Osteocyte (in vitro differentiated cells): ENCODE results near the gene MYH7. TPM values are rescaled to one million over a fixed set of nuclear protein-coding genes. Genes with fewer than 3 reads are reported as not detected.

Experiments
- DNase-seq: peaks from one replicate; pipeline ENCODE4 v3.0.0; 2021; ENCODE audit warnings: mixed read lengths; ENCODE audit not compliant: unreplicated experiment; ENCODE audit errors: extremely low spot score
- H3K27ac Mint-ChIP-seq: one replicate; pipeline ENCODE4 v1.8.0; 2021; ENCODE audit warnings: mild to moderate bottlenecking, mixed read lengths; ENCODE audit not compliant: unreplicated experiment
- H3K27me3 Mint-ChIP-seq: one replicate; pipeline ENCODE4 v1.8.0; 2021; ENCODE audit warnings: mixed read lengths; ENCODE audit not compliant: unreplicated experiment
- H3K36me3 Mint-ChIP-seq: one replicate; pipeline ENCODE4 v1.8.0; 2021; ENCODE audit warnings: mixed read lengths; ENCODE audit not compliant: unreplicated experiment
- H3K4me1 Mint-ChIP-seq: one replicate; pipeline ENCODE4 v1.8.0; 2021; ENCODE audit warnings: mixed read lengths; ENCODE audit not compliant: unreplicated experiment
- H3K4me3 Mint-ChIP-seq: one replicate; pipeline ENCODE4 v1.8.0; 2021; ENCODE audit warnings: mild to moderate bottlenecking, moderate library complexity, mixed read lengths; ENCODE audit not compliant: unreplicated experiment
- H3K9me3 Mint-ChIP-seq: one replicate; pipeline ENCODE4 v1.8.0; 2021; ENCODE audit warnings: mixed read lengths; ENCODE audit not compliant: unreplicated experiment
- total RNA-seq: library from RNA; stranded (reverse); gene quantifications from 2 replicates; pipeline ENCODE4 v1.2.1, GENCODE V29; 2021
- TF ChIP-seq, protein P1 (sequence below): fragments of 200-600 bp; sonication (generic); IDR thresholded peaks from 2 replicates; pipeline ENCODE4 v1.5.0; 2021; ENCODE audit warnings: antibody characterized with exemption, mild to moderate bottlenecking, moderate library complexity

The MYH7 gene
- total RNA-seq, 1 donor from 2014 or later: not detected

DNA sequence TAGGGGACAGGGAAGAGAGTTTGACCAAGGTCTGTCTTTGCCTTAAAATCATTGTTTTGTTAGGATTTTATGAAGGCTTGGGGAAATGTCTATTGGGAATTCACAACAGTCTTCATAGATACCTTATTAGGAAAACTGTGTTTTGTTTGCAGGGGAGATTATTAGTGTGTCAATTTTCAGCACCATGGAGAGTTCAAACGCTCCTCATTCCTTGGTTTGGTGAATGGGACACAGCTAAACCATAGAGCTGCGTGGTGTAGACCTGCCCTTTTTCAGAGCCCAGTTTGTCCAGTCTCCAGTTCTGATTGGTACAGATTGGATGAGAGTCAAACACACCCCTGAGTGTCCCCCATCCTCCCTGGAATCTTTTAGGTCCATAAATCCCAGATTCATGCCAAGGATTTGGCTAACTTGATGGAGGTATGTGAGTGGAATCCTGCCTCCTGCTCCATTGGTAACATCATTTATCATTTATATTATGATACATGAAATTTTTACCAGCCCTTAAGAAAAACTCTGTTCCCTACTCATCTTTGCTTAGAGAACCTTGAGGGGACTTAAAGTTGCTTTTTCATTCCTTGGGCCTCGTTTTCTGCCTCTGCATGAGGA, 46.0 kb upstream of the MYH7 start:
- TF ChIP-seq, protein P1, sequence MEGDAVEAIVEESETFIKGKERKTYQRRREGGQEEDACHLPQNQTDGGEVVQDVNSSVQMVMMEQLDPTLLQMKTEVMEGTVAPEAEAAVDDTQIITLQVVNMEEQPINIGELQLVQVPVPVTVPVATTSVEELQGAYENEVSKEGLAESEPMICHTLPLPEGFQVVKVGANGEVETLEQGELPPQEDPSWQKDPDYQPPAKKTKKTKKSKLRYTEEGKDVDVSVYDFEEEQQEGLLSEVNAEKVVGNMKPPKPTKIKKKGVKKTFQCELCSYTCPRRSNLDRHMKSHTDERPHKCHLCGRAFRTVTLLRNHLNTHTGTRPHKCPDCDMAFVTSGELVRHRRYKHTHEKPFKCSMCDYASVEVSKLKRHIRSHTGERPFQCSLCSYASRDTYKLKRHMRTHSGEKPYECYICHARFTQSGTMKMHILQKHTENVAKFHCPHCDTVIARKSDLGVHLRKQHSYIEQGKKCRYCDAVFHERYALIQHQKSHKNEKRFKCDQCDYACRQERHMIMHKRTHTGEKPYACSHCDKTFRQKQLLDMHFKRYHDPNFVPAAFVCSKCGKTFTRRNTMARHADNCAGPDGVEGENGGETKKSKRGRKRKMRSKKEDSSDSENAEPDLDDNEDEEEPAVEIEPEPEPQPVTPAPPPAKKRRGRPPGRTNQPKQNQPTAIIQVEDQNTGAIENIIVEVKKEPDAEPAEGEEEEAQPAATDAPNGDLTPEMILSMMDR: no peak
- peaks cover 16% of the 10 kb centered on the region for H3K36me3 Mint-ChIP-seq
- H3K27ac Mint-ChIP-seq: no peak overlapping the region
- no peaks in the 10 kb centered on the region for H3K27me3 Mint-ChIP-seq
- H3K4me3 Mint-ChIP-seq: no peak overlapping the region
- no peaks in the 10 kb centered on the region for H3K9me3 Mint-ChIP-seq
- peaks cover 2% of the 10 kb centered on the region for H3K4me1 Mint-ChIP-seq
- DNase-seq: no peak

DNA sequence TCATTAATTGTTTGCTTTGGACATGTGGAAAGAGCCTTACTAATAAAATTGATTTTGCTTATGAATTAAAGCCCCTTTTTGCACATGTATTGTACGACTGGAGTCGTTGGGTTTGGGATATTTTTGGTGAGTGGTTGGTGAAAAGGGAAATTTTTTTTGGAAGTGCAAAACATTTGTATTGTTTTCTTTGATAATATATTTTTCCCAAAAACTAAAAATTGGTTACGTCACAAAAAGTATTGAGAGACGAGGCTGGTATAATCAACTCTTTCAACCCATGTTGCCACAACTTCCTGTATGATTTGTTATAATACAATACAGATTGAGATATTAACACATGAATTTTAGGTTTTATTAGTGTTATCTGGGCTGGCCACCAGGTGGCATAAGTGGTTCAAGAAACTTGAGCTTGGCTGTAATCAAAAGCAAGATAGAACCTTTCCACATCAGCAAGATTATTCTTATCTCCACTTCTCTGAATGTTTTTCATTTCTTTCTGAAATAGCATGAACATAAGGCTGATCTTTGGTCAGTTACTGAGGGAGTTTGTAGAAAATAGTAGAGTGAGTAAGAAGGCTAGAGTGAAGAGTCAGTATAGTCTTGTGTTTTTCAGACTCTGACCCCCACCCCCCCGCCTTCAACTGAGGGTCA, 42.8 kb upstream of the MYH7 start:
- H3K27me3 Mint-ChIP-seq: no peaks in the 10 kb centered on the region
- no peak for DNase-seq

DNA sequence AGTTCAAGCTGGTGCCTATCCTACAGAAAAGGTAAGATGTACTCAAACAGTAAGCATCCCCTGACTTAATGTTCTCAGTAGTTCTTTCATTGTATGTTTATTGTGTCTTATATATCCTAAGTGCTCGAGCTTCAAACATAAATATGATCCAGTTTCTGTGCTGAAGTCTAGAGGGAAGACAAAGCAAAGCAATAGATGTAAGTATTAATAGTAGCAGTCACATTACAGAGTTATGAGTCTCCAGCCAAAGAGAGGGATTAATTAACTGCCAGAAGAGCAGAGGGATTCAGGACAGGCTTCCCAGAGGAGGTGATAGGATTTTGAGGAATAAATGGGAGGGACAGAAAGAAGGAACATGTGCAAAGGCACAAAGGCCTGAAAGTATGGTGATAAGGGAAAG, 35.5 kb upstream of the MYH7 start:
- no peaks in the 10 kb centered on the region for H3K9me3 Mint-ChIP-seq
- DNase-seq: no peak
- H3K27me3 Mint-ChIP-seq: no peaks in the 10 kb centered on the region
- no peak overlapping the region for H3K4me3 Mint-ChIP-seq
- peaks cover 6% of the 10 kb centered on the region for H3K4me1 Mint-ChIP-seq
- peaks cover 16% of the 10 kb centered on the region for H3K36me3 Mint-ChIP-seq
- no peak overlapping the region for H3K27ac Mint-ChIP-seq
- TF ChIP-seq, protein P1: no peak

More for the DNA sequence above, 42.8 kb upstream of the MYH7 start:
- TF ChIP-seq, protein P1: peak; percentile 73
- Mint-ChIP-seq H3K36me3 (peaks cover 27% of the 10 kb centered on the region), H3K9me3 (no peaks in the 10 kb centered on the region), H3K27ac (no peak overlapping the region), H3K4me3 (no peak overlapping the region), H3K4me1 (peaks cover 2% of the 10 kb centered on the region)

DNA sequence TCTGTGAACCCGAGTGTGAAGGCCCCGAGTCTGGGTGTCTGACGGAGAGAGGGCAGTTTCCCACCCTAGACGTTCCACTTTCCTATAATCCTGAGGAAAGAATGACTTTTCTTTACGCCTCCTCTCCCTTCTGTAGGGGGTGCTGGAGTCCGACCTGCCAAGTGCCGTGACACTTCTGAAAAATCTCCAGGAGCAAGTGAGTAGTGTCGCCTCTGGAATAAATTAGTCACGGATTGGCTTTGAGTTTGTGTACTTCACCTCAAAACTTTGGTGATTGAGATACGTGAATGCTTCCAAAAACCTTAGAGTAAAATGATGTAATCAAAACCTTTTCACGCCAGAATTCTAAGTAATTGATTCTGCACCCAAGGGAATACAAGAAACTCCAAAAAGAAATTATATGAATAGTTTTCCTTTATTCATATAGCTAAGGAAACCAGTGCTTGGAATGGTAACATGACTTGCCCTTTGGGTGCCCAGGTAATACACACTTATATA, 34.5 kb upstream of the MYH7 start:
- TF ChIP-seq, protein P1: no peak
- Mint-ChIP-seq H3K36me3 (peaks cover 14% of the 10 kb centered on the region), H3K4me1 (peaks cover 6% of the 10 kb centered on the region), H3K9me3 (no peaks in the 10 kb centered on the region), H3K27me3 (no peaks in the 10 kb centered on the region), H3K27ac (no peak overlapping the region), H3K4me3 (no peak overlapping the region)
- DNase-seq: no peak

DNA sequence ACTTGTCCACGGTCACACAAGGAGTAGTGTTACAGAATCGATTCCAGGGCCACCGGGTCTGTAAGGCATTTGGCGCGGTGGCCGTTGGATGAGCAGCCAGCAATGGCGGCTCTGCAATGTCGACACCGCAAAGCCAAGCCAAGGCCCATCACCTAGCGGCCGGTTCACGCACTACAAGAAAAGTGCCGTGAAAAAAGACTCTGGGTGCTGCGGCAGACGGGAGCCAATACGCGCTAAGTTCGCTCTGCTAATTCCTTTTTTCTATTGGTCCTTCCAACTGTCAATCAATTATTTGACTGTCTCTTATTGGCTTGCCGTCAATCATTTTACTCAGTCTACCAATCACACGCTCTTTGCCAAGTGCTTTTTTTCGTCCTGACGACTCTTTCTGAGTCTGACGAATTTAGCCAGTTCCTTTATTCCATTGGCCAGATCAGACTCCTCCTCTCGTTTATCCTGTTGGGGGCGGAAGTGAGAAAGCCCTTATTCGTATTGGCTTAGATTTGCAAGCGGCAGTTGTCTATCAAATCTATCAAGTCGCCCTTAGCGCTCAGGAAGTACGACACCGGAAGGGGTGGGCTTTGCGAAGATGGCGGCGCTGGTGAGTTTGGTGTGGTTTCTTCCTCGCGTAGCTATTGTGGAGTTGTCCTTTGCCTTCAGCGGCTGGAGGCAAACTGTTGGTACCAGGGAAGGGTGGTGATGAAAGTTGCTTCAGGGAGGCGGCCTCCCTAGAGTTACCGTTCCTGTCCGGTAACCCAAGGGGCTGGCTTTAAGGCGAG, 33.9 kb upstream of the MYH7 start, which contains the start of gene NGDN:
NGDN (plus strand) TSS at position 577 of the 779 bp plus-strand sequence; CDS start at position 590, 13 bp downstream.
- peak; percentile 97 for DNase-seq
- Mint-ChIP-seq H3K4me1 (peaks cover 6% of the 10 kb centered on the region), H3K27ac (no peak within 1 kb of the TSS), H3K27me3 (no peaks in the 10 kb centered on the region), H3K36me3 (peaks cover 9% of the 10 kb centered on the region), H3K4me3 (no peak within 1 kb of the TSS), H3K9me3 (no peaks in the 10 kb centered on the region)
- TF ChIP-seq, protein P1: peak; percentile 85
